Central memory CD8-positive, alpha-beta T cell (primary cell): ENCODE results near the gene NOL4L.

Experiments
- ATAC-seq: fragments of 150-1000 bp; cut with Tn5 transposase; replicated peaks from 2 replicates; pipeline ENCODE4 v1.10.0; 2022; ENCODE audit warnings: mild to moderate bottlenecking, moderate FRiP score, moderate number of reproducible peaks; ENCODE audit not compliant: poor library complexity, severe bottlenecking; ENCODE audit errors: extremely low read depth
- DNase-seq, 2 donors: peaks; one replicate each; pipeline ENCODE4 v3.0.0; 2021; ENCODE audit warnings: low spot score in 2 of 2
- H3K27ac Mint-ChIP-seq: one replicate; pipeline ENCODE4 v1.8.0; 2022; ENCODE audit warnings: low read depth, mild to moderate bottlenecking, moderate library complexity, mixed read lengths
- H3K27me3 Mint-ChIP-seq: one replicate; pipeline ENCODE4 v1.8.0; 2022; ENCODE audit warnings: mixed read lengths
- H3K36me3 Mint-ChIP-seq: one replicate; pipeline ENCODE4 v1.8.0; 2022; ENCODE audit warnings: mild to moderate bottlenecking, moderate library complexity, mixed read lengths; ENCODE audit not compliant: insufficient read depth
- H3K4me1 Mint-ChIP-seq: one replicate; pipeline ENCODE4 v1.8.0; 2022; ENCODE audit warnings: mixed read lengths
- H3K4me3 Mint-ChIP-seq: one replicate; pipeline ENCODE4 v1.8.0; 2022; ENCODE audit warnings: mild to moderate bottlenecking, moderate library complexity, mixed read lengths
- H3K9me3 Mint-ChIP-seq: one replicate; pipeline ENCODE4 v1.8.0; 2022; ENCODE audit warnings: mixed read lengths

NOL4L gene

DNA sequence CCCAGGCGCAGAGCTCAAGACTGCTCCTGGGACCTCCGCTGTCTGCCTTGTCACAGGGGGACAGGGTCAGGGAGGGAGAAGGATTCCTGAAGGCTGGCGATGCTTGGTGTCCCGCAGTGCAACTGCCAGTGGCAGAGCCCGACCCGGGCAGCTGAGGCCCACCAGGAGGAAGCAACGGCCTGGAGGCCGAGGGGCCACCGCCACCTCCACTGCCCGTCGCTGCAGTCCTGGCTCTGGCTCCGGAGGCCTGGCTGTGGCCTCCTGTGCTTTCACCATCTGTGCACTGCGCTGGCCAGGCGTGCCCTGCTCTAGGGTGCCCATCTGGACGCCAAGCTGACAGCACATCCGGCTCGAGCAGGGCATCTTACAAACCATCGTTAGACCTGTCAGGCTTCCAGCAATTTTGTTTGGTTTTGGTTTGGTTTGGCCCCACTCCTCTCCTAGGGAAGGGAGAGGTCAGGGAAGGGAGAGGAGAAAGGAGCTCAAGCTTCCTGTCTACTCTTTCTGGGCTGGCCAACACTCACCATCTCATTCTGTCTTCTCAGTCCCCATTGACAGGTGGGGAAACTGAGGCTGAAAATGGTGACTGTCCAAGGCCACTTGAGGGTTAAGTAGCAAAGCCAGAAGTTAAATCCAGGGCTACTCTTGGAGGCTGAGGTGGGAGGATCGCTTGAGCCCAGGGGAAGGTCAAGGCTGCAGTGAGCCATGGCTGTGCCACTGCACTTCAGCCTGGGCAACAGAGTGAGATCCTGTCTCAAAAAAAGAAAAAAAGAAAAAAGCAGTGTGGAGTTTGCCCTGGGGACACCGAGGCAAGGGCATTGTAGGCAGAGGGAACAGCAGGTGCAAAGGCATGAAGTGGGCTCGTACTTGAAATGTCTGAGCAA lies 37.7 kb upstream of the NOL4L start:
- H3K4me1 Mint-ChIP-seq, result no peaks in the 10 kb centered on the region
- H3K9me3 Mint-ChIP-seq, result no peaks in the 10 kb centered on the region
- DNase-seq (no peak), ATAC-seq (no peak)
- no peaks in the 10 kb centered on the region for H3K27me3 Mint-ChIP-seq
- no peak overlapping the region for H3K4me3 Mint-ChIP-seq
- H3K36me3 Mint-ChIP-seq, result peaks cover 1% of the 10 kb centered on the region
- no peak overlapping the region for H3K27ac Mint-ChIP-seq

DNA sequence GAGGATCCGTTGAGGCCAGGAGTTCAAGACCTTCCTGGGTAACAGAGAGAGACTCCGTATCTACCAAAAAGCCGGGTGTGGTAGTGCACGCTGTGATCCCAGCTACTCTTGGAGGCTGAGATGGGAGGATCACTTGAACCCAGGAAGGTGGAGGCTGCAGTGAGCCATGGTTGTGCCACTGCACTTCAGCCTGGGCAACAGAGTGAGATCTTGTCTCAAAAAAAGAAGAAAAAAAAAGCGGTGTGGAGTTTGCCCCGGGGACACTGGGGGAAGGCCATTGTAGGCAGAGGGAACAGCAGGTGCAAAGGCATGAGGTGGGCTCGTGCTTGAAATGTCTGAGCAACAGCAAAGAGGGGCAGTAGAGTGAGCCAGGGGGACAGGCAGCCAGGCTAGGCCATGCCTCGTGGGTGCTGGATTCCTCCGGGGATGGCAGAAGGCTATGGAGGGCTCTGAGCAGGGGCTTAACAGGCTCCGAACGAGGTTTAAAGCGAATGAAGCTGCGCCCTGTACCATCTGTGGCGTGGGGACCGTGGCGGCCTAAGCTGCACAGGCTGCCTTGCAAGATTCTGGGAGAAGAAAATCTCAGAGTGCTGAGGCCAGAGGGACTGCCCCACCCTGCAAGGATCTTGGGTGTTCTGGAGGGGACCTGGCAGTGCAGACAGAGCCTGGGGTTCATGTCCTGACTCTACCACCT lies 36.9 kb upstream of the NOL4L start:
- no peaks in the 10 kb centered on the region for H3K4me1 Mint-ChIP-seq
- H3K27ac Mint-ChIP-seq, result no peak overlapping the region
- no peak overlapping the region for H3K4me3 Mint-ChIP-seq
- peaks cover 1% of the 10 kb centered on the region for H3K36me3 Mint-ChIP-seq
- H3K9me3 Mint-ChIP-seq, result no peaks in the 10 kb centered on the region
- ATAC-seq, result no peak
- no peaks in the 10 kb centered on the region for H3K27me3 Mint-ChIP-seq
- no peak for DNase-seq

DNA sequence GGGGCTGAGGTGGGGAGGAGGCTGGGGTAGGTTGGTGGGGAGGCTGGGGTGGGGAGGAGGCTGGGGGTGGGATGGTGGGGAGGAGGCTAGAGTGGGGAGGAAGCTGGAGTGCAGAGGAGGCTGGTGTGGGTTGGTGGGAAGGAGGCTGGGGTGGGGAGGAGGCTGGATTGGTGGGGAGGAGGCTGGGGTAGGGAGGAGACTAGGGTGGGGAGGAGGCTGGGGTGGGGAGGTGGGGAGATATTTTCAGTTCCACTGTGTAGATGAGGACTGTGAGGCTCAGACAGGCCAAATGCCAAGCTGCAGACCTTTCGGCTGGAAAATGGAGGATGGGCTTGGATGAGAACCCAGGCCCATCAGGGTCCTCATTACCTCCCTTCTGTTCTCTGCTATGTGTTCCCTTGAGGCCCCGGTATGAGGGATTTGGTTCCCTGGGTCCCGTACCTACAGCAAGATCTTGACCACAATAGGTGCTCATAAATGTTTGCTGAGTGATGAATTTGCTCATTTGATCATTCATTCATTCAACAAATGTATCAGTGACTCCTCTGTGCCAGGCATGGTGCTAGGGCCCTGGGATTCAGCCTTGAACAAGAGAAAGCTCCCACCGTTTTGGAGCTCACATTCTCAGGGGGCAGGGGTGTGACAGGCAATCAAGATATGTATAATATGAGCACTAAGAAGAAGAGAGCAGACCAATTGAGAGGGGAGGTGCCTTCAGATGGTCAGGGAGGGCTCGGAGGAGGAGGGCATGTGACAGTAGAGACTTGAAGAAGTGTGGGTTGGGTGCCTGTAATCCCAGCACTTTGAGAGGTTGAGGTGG lies 36.1 kb upstream of the NOL4L start:
- Mint-ChIP-seq H3K36me3 (no peaks in the 10 kb centered on the region), H3K27ac (no peak overlapping the region), H3K27me3 (no peaks in the 10 kb centered on the region), H3K4me3 (no peak overlapping the region), H3K4me1 (peaks cover 1% of the 10 kb centered on the region), H3K9me3 (no peaks in the 10 kb centered on the region)
- DNase-seq (no peak), ATAC-seq (no peak)

DNA sequence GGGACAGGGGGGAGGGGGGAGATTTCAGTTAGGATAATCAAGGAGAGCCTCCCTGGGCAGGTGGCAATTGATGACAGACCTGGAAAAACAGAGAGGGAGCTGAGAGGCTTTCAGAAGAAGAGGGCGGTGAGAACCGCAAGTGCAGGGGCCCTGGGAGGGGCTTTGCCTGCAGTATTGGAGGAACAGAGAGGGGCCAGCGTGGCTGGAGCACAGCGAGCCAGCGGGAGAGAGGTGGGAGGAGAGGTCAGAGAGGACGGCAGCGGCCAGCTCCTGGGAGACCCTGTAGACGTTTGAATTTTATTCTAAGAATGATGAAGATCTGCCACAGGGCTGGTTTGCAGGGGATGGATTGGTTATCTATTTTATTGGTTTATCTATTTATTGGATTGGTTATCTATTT lies 34.5 kb upstream of the NOL4L start:
- no peaks in the 10 kb centered on the region for H3K27me3 Mint-ChIP-seq
- H3K4me1 Mint-ChIP-seq, result peaks cover 10% of the 10 kb centered on the region
- DNase-seq (no peak), ATAC-seq (no peak)
- H3K4me3 Mint-ChIP-seq, result no peak overlapping the region
- no peaks in the 10 kb centered on the region for H3K9me3 Mint-ChIP-seq
- no peaks in the 10 kb centered on the region for H3K36me3 Mint-ChIP-seq
- H3K27ac Mint-ChIP-seq, result no peak overlapping the region

DNA sequence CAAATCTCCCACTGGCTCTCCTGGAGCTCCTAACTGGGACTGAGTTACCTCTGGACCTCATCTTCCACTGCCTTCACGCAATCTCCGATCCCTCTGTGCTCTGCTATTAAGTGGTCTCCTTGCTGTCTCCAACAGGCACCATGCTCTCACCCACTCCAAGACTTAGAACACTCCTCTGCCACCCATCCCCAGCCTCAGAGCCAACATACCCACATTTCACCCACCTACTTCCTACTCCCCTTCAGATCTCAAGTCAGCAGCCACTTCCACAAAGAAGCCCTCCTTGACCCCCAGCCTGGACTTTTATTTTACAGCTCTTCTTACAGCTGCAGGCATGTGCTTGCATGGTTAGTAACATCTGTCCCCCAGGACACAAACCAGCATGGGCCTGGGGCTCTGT lies 29.6 kb upstream of the NOL4L start:
- H3K9me3 Mint-ChIP-seq, result peaks cover 6% of the 10 kb centered on the region
- no peak overlapping the region for H3K4me3 Mint-ChIP-seq
- H3K27me3 Mint-ChIP-seq, result no peaks in the 10 kb centered on the region
- ATAC-seq (no peak), DNase-seq (no peak)
- H3K4me1 Mint-ChIP-seq, result peaks cover 11% of the 10 kb centered on the region
- no peak overlapping the region for H3K27ac Mint-ChIP-seq
- no peaks in the 10 kb centered on the region for H3K36me3 Mint-ChIP-seq

DNA sequence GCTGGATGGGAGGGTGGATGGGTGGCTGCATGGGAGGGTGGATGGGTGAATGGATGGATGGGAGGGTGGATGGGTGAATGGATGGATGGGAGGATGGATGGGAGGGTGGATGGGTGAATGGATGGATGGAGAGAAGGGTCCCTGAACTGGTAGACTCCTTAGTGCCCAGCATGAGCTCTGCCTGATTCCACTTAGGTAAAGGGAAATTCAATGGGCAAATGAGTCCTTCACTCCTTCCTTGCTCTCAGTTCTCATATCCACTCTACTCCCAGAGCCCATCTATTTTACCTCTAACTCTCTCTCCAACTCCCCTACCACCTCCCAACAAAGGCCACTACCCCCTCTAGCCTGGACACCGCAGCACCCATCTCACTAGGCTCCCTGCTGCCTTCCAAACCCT lies 29.2 kb upstream of the NOL4L start:
- Mint-ChIP-seq H3K9me3 (peaks cover 6% of the 10 kb centered on the region), H3K27ac (no peak overlapping the region), H3K27me3 (no peaks in the 10 kb centered on the region), H3K36me3 (no peaks in the 10 kb centered on the region), H3K4me3 (no peak overlapping the region), H3K4me1 (peaks cover 11% of the 10 kb centered on the region)
- DNase-seq, result no peak
- no peak for ATAC-seq

DNA sequence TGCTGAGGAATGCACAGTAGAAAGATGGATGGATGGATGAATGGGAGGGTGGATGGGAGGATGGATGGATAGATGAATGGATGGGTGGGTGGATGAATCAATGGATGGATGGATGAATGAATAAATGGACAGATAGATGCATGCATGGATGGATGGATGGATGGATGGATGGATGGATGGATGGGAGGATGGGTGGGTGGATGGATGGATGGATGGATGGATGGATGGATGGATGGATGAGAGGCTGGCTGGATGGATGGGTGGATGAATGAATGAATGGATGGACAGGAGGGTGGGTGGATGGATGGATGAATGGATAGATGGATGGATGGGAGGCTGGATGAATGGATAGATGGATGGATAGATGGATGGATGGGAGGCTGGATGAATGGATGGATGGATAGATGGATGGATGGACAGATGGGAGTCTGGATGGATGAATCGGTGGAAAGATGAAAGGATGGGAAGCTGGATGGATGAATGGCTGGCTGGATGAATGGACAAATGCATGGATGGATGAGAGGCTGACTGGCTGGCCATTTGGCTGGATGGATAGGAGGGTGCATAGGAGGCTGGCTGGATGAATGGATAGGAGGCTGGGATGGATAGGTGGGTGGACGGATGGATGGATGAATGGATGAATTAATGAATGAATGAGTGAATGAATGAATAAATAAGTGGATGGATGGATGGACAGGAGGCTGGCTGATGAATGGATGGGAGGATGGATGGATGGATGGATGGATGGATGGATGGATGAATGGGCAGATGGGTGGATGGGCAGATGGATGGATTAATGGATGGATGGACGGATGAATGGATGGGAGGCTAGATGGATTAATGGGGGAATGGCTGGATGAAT lies 28.3 kb upstream of the NOL4L start:
- Mint-ChIP-seq H3K9me3 (peaks cover 6% of the 10 kb centered on the region), H3K4me3 (no peak overlapping the region), H3K27ac (no peak overlapping the region), H3K4me1 (peaks cover 11% of the 10 kb centered on the region), H3K36me3 (no peaks in the 10 kb centered on the region), H3K27me3 (no peaks in the 10 kb centered on the region)
- no peak for DNase-seq
- no peak for ATAC-seq

DNA sequence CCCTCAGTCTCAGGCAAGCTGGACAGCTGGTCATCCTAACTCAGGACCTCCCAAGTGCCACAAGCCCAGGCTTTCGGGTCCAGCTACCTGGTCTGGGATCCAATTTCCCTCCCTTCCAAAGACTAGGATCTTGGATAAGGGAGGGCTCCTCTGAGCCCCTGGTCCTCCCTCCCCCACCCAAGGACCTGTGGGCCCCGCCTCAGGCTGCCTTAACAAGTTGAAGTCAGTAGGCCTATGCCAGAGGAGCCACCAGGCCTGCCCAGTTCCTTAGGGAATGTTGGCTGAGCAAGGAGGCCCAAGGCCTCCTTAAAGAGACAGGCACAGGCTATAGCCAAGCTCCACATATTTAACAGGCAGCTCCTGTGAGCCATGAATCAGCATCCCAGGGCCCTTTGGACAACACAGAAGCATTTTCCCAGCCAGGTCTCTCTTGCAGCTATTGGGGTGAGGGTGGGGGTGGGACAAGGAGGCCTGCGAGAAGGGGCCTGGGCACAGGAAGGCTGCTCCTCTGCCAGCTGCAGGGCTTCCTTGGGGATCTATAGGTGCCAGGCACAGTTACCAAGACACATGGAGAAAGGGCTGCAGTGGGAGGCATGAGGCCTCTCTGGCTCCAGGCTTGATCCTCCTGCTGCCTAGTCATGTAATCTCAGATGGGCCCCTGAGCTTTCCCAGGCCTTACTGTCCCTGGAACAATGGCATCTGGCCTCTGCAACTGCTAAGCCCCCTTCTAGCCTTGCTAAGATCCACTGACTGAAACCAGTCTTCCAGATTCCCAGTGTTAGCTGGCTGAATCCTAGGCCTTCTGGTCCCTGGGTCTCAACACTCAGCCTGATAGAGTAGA lies 27.4 kb upstream of the NOL4L start:
- H3K4me3 Mint-ChIP-seq, result no peak overlapping the region
- no peaks in the 10 kb centered on the region for H3K27me3 Mint-ChIP-seq
- peaks cover 6% of the 10 kb centered on the region for H3K9me3 Mint-ChIP-seq
- H3K4me1 Mint-ChIP-seq, result peaks cover 11% of the 10 kb centered on the region
- no peak overlapping the region for H3K27ac Mint-ChIP-seq
- ATAC-seq (no peak), DNase-seq (no peak)
- H3K36me3 Mint-ChIP-seq, result no peaks in the 10 kb centered on the region

DNA sequence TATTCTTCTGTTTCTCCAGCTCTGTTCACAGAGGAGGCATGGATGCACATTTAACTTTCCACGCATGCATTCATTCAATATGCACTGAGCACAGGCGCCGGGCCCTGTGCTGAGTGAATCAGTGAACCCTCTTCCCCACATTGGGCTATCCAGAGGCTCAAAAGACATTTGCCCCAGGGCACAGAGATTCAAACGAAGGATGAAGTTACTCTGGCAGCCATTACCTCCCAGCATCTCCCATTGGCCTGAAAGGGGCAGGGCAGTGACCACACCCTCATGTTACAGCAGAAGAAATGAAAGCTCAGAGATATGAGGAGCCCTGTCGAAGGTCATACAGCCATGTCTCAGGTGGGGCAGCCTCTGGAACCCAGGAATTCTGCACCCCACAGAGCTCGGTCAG lies 26.7 kb upstream of the NOL4L start:
- peaks cover 11% of the 10 kb centered on the region for H3K4me1 Mint-ChIP-seq
- H3K9me3 Mint-ChIP-seq, result peaks cover 6% of the 10 kb centered on the region
- no peak for DNase-seq
- H3K4me3 Mint-ChIP-seq, result no peak overlapping the region
- no peaks in the 10 kb centered on the region for H3K36me3 Mint-ChIP-seq
- no peaks in the 10 kb centered on the region for H3K27me3 Mint-ChIP-seq
- H3K27ac Mint-ChIP-seq, result no peak overlapping the region
- no peak for ATAC-seq

DNA sequence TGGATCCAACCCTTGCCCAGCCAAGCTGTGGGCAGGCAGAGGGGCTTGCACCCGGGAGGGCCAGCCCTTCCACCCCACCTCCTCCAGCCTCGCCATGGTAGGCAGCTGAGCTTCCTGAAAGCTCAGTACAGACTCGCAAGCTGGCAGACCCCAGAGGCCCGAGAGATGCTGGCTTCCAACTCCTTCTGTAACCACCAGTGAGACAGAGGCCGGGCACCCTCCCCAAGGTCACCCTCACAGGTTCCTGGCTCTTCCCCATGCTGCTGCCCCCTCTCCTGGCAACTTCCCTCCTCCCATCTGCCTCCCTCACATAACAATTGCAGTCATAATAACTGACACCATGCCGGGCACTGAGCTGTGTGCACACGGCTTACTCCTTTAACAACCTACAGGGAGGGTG lies 26.2 kb upstream of the NOL4L start:
- ATAC-seq, result no peak
- no peaks in the 10 kb centered on the region for H3K27me3 Mint-ChIP-seq

DNA sequence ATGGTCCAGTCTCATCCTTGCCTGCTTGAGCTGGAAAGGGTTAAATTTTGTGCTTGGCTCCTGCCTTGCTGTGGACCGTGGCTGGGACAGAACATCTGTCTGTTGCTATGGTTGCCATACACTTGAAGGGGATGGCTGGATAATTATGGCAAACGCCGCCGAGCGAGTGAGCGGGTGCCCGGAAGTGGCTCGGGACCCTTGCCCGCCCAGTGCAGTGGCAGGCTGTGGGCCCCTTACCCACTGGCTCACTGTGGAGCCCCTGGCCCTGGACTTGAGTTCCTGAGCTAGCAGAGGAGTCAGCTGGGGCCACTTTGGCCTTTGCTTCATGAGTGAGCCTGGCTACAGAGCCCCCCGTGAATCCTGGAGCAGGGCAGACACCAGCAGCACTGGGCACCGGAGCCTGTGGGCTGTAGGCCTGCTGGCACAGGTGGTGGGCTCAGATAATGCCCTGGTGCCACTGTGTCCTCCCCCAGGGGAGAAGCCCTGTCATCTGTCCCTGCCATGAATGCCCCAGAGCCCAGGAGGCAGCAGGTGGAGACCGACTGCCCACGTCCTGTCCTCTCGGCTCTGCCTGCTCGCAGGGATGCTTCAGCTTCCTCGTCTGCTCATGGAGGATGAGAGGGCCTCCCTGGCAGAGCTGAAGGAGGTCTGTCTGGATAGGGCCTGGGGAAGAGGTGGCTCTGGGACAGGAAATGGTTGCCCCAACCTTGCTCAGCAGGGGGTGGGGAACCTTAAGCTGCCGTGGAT lies 25.5 kb upstream of the NOL4L start:
- Mint-ChIP-seq H3K36me3 (no peaks in the 10 kb centered on the region), H3K9me3 (peaks cover 6% of the 10 kb centered on the region), H3K4me3 (no peak overlapping the region), H3K27ac (no peak overlapping the region), H3K27me3 (no peaks in the 10 kb centered on the region), H3K4me1 (peaks cover 6% of the 10 kb centered on the region)
- DNase-seq (no peak), ATAC-seq (no peak)

More for the DNA sequence above, 26.2 kb upstream of the NOL4L start:
- H3K4me3 Mint-ChIP-seq, result no peak overlapping the region
- no peak overlapping the region for H3K27ac Mint-ChIP-seq
- no peaks in the 10 kb centered on the region for H3K36me3 Mint-ChIP-seq
- peaks cover 6% of the 10 kb centered on the region for H3K9me3 Mint-ChIP-seq
- peaks cover 10% of the 10 kb centered on the region for H3K4me1 Mint-ChIP-seq
- DNase-seq, result no peak
